ENCODE measurements around the gene NWD2. TPM values are rescaled to one million over a fixed set of nuclear protein-coding genes. Genes with fewer than 3 reads are reported as not detected.

Gene NWD2
- total RNA-seq, 1 donor from 2014 or later, result 0.05 TPM

DNA sequence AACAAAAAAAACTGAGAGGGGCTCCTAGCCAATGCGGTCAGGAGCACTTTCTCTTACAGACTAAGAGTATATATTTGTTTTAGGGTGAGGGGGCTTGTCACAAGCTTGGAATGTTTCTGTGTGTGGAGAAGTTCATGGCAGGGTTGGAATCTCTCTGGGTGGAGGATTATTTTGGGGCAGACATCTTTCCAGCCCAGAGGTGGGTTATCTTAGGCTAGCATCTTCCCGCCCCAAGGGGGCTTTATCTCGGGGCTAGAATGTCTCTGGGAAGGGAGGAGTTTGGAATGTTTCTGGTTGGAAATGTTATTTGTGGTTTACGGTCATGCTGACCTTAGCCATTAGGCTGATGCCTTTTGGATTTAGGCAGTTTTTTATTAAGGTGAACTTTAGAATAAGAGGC is 236.0 kb downstream of the NWD2 start:
- Mint-ChIP-seq H3K4me3 (no peak overlapping the region), H3K27me3 (ENCODE audit: low read depth) (no peaks in the 10 kb centered on the region), H3K9me3 (peaks cover 5% of the 10 kb centered on the region), H3K4me1 (peaks cover 15% of the 10 kb centered on the region), H3K27ac (ENCODE audit: unreplicated experiment) (no peak overlapping the region), H3K36me3 (ENCODE audit: low read depth) (peaks cover 12% of the 10 kb centered on the region)
- DNase-seq (ENCODE audit: low read depth, low spot score), result no peak
- TF ChIP-seq, protein P1, sequence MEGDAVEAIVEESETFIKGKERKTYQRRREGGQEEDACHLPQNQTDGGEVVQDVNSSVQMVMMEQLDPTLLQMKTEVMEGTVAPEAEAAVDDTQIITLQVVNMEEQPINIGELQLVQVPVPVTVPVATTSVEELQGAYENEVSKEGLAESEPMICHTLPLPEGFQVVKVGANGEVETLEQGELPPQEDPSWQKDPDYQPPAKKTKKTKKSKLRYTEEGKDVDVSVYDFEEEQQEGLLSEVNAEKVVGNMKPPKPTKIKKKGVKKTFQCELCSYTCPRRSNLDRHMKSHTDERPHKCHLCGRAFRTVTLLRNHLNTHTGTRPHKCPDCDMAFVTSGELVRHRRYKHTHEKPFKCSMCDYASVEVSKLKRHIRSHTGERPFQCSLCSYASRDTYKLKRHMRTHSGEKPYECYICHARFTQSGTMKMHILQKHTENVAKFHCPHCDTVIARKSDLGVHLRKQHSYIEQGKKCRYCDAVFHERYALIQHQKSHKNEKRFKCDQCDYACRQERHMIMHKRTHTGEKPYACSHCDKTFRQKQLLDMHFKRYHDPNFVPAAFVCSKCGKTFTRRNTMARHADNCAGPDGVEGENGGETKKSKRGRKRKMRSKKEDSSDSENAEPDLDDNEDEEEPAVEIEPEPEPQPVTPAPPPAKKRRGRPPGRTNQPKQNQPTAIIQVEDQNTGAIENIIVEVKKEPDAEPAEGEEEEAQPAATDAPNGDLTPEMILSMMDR (conservative IDR thresholded peaks at IDR 0.05), result no peak

DNA sequence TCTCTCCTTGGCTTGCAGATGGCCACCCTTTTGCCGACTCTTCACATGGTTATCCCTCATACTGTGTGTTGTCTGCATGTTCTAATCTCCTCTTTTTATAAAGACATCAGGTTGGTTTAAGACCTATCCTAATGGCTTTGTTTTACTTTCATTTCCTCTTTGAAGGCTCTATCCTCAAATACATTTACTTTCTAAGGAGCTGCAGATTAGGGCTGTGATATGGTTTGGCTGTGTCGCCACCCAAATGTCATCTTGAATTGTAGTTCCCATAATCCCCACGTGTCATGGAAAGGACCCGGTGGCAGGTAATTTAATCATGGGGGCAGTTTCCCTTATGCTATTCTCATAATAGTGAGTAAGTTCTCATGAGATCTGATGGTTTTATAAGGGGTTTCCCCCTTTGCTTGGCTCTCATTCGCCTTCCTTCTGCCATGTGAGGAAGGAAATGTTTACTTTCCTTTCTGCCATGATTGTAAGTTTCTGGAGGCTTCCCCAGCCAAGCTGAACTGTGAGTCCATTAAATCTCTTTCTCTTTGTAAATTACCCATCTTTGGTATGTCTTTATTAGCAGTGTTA is 237.1 kb downstream of the NWD2 start:
- Mint-ChIP-seq H3K27ac (ENCODE audit: unreplicated experiment) (no peak overlapping the region), H3K9me3 (peaks cover 5% of the 10 kb centered on the region)

DNA sequence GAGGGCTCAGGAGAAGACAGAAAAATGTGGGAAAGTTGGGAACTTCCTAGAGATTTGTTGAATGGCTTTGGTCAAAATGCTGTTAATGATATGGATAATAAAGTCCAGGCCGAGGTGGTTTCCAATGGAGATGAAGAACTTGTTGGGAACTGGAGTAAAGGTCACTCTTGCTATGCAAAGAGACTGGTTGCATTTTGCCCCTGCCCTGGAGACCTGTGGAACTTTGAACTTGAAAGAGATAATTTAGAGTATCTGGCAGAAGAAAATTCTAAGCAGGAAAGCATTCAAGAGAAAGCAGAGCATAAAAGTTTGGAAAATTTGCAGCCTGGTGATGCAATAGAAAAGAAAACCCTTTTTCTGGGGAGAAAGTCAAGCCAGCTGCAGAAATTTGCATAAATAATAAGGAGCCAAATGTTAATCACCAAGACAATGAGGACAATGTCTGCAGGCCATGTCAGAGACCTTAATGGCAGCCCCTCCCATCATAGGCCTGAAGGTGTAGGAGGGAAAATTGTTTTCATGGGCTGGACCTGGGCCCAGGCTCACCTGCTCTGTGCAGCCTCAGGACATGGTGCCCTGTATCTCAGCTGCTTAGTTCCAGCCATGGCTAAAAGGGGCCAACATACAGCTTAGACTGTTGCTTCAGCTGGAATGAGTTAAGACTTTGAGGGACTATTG is 237.8 kb downstream of the NWD2 start:
- no peak overlapping the region for H3K4me3 Mint-ChIP-seq
- DNase-seq (ENCODE audit: low read depth, low spot score), result no peak
- peaks cover 21% of the 10 kb centered on the region for H3K4me1 Mint-ChIP-seq
- peaks cover 5% of the 10 kb centered on the region for H3K9me3 Mint-ChIP-seq
- TF ChIP-seq, protein P1 (conservative IDR thresholded peaks at IDR 0.05), result no peak
- peak overlapping the region; percentile 53 for H3K27ac Mint-ChIP-seq (ENCODE audit: unreplicated experiment)
- peaks cover 12% of the 10 kb centered on the region for H3K36me3 Mint-ChIP-seq (ENCODE audit: low read depth)
- no peaks in the 10 kb centered on the region for H3K27me3 Mint-ChIP-seq (ENCODE audit: low read depth)

More for the DNA sequence above, 237.1 kb downstream of the NWD2 start:
- H3K27me3 Mint-ChIP-seq (ENCODE audit: low read depth), result no peaks in the 10 kb centered on the region
- no peak overlapping the region for H3K4me3 Mint-ChIP-seq
- peaks cover 12% of the 10 kb centered on the region for H3K36me3 Mint-ChIP-seq (ENCODE audit: low read depth)
- H3K4me1 Mint-ChIP-seq, result peaks cover 21% of the 10 kb centered on the region
- no peak for DNase-seq (ENCODE audit: low read depth, low spot score)
- TF ChIP-seq, protein P1 (conservative IDR thresholded peaks at IDR 0.05), result no peak

DNA sequence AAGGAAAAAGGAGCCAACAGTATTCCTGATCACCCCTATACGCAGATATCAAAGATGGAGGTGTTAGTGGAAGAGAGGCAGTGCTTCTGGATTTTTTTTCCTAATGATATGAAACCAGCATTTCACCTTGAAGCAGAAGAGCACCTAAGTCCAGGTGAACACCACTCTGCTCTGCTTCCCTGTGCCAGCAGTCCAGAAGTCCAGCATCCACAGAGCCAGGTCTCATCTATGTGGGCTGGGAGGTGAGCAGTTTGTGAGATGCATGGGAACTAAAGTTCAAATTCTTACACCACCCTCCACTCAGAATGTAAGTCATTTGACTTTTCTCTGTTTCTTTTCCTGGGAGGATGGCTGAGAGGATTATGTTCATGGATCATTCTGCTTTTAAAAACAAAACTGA is 239.1 kb downstream of the NWD2 start:
- H3K27me3 Mint-ChIP-seq (ENCODE audit: low read depth), result no peaks in the 10 kb centered on the region
- no peak overlapping the region for H3K4me3 Mint-ChIP-seq
- H3K27ac Mint-ChIP-seq (ENCODE audit: unreplicated experiment), result no peak overlapping the region
- H3K4me1 Mint-ChIP-seq, result peaks cover 21% of the 10 kb centered on the region
- TF ChIP-seq, protein P1 (conservative IDR thresholded peaks at IDR 0.05), result no peak
- DNase-seq (ENCODE audit: low read depth, low spot score), result no peak
- peaks cover 11% of the 10 kb centered on the region for H3K36me3 Mint-ChIP-seq (ENCODE audit: low read depth)
- H3K9me3 Mint-ChIP-seq, result peaks cover 3% of the 10 kb centered on the region

DNA sequence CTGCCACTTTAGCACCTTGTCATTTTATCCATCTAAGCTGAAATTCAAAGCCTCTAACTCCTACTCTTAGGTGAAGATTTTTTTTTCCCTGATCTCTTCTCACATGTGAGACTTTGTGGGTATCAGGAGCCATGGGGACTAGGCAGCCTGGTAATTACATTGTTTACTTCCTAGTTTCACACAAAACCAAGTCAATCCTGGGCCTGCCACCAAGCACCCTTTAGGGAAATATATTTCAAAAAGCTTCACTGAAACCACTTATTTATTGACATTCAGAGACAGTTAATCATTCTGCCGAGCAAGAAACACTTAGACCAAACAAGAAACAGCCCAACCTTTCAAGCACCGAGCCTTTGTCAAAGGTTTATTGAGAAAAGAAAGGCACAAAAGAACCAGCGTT is 241.6 kb downstream of the NWD2 start:
- peak overlapping the region; percentile 28 for H3K27ac Mint-ChIP-seq (ENCODE audit: unreplicated experiment)

More for the DNA sequence above, 241.6 kb downstream of the NWD2 start:
- Mint-ChIP-seq H3K4me1 (peaks cover 21% of the 10 kb centered on the region), H3K9me3 (peaks cover 5% of the 10 kb centered on the region), H3K36me3 (ENCODE audit: low read depth) (peaks cover 11% of the 10 kb centered on the region), H3K27me3 (ENCODE audit: low read depth) (no peaks in the 10 kb centered on the region), H3K4me3 (no peak overlapping the region)
- no peak for DNase-seq (ENCODE audit: low read depth, low spot score)
- TF ChIP-seq, protein P1 (conservative IDR thresholded peaks at IDR 0.05), result no peak
